ENCODE results near the gene EDEM2.

EDEM2 gene

GRCh38 chr20:35111141-35111888 is 35.8 kb downstream of the EDEM2 start:
- Histone ChIP-seq H3K9me3 (ENCODE audit: control insufficient read depth, insufficient read depth, low read length) (no peaks in the 10 kb centered on the region), H3K4me3 (ENCODE audit: low read length) (no peak overlapping the region), H3K36me3 (ENCODE audit: control insufficient read depth, insufficient read depth, low read length) (0 out of 2 replicates have a peak, but pooled peaks cover 4% of the 10 kb centered on the region), H3K4me1 (ENCODE audit: control insufficient read depth, insufficient read depth, low read length) (no peaks in the 10 kb centered on the region), H3K27ac (ENCODE audit: low read length) (no peak overlapping the region), H3K27me3 (ENCODE audit: control insufficient read depth, insufficient read depth, low read length) (no peaks in the 10 kb centered on the region; the same call in 1 of the 2 replicates)
- WGBS (ENCODE audit: insufficient coverage, insufficient read length), result no CpG with 5 or more reads among the region's 4 CpGs
- no peak for DNase-seq (ENCODE audit: low read depth, low spot score)

DNA sequence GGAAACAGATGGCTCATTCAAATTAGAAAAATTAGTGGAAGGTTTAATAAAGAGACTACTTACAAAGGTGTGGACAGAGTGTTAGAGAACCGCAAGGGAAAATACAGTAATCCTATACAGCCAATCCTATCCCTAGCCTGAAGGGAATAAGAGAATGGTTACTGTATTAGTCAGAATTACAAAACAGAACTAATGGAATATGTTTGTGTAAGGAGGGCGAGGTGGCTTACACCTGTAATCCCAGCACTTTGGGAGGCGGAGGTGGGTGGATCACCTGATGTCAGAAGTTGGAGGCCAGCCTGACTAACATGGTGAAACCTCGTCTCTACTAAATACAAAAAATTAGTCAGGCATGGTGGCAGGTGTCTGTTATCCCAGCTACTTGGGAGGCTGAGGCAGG is 38.2 kb downstream of the EDEM2 start:
- no CpG with 5 or more reads among the region's 4 CpGs for WGBS (ENCODE audit: insufficient coverage, insufficient read length)
- H3K36me3 ChIP-seq (ENCODE audit: control insufficient read depth, insufficient read depth, low read length), result no peaks in the 10 kb centered on the region
- no peaks in the 10 kb centered on the region for H3K9me3 ChIP-seq (ENCODE audit: control insufficient read depth, insufficient read depth, low read length)
- H3K4me3 ChIP-seq (ENCODE audit: low read length), result no peak overlapping the region
- no peak overlapping the region for H3K27ac ChIP-seq (ENCODE audit: low read length)
- H3K27me3 ChIP-seq (ENCODE audit: control insufficient read depth, insufficient read depth, low read length), result no peaks in the 10 kb centered on the region
- no peak for DNase-seq (ENCODE audit: low read depth, low spot score)
- no peaks in the 10 kb centered on the region for H3K4me1 ChIP-seq (ENCODE audit: control insufficient read depth, insufficient read depth, low read length)

DNA sequence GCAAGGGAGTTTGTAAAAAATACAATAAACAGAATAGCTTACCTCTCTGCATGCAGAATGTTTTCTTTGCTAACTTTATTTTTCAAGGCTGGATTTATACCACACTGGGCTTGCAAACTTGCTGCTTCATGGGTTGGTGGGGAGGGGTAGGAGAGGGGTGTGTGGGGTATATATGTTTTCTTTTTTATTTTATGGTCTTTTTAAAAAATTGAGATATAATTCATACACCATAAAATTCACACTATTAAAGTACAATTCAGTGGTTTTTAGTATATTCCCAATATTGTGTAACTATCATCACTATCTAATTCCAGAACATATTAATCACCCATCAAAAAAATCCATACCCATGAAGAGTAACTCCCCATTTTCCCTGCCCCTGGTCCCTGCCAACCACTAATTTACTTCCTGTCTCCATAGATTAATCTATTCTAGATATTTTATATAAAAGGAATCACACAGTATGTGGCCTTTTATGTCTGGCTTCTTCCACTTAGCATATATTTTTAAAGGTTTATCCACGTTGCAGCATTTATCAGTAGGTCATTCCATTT is 40.2 kb downstream of the EDEM2 start:
- Histone ChIP-seq H3K36me3 (ENCODE audit: control insufficient read depth, insufficient read depth, low read length) (no peaks in the 10 kb centered on the region), H3K4me3 (ENCODE audit: low read length) (no peak overlapping the region), H3K27me3 (ENCODE audit: control insufficient read depth, insufficient read depth, low read length) (no peaks in the 10 kb centered on the region), H3K9me3 (ENCODE audit: control insufficient read depth, insufficient read depth, low read length) (no peaks in the 10 kb centered on the region), H3K4me1 (ENCODE audit: control insufficient read depth, insufficient read depth, low read length) (no peaks in the 10 kb centered on the region), H3K27ac (ENCODE audit: low read length) (no peak overlapping the region)
- no CpG with 5 or more reads among the region's 1 CpG for WGBS (ENCODE audit: insufficient coverage, insufficient read length)
- no peak for DNase-seq (ENCODE audit: low read depth, low spot score)

DNA sequence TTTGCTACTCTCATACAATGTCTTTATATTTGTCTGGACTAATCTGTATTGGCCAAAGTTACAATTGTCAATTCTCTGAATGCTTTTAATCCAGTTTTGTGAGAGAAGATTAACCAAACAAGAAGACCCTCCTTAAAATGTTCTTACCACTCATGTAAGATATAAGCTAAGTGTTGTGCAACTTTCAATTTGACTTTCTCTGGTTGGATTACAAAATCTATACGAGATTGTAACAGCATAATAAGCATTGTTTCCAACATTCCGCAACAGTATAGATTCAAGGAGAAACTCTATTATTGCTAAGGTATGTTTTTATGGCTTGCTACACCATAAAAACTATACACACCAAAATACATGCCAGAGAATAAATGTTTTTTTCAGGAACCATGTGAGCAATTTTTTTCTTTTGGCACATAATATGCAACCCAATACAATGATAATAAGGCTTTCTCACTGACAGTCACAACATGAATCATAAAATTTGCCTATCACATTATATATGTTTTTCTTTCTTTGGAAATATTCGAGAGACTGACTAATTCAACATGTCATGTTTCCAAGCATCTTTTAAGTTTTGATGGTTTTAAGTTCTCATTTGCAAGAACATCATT is 42.3 kb downstream of the EDEM2 start:
- no peaks in the 10 kb centered on the region for H3K36me3 ChIP-seq (ENCODE audit: control insufficient read depth, insufficient read depth, low read length)
- no peaks in the 10 kb centered on the region for H3K27me3 ChIP-seq (ENCODE audit: control insufficient read depth, insufficient read depth, low read length)
- no peaks in the 10 kb centered on the region for H3K9me3 ChIP-seq (ENCODE audit: control insufficient read depth, insufficient read depth, low read length)
- DNase-seq (ENCODE audit: low read depth, low spot score), result no peak
- H3K4me3 ChIP-seq (ENCODE audit: low read length), result no peak overlapping the region
- H3K27ac ChIP-seq (ENCODE audit: low read length), result no peak overlapping the region
- no CpG with 5 or more reads among the region's 3 CpGs for WGBS (ENCODE audit: insufficient coverage, insufficient read length)
- H3K4me1 ChIP-seq (ENCODE audit: control insufficient read depth, insufficient read depth, low read length), result no peaks in the 10 kb centered on the region

DNA sequence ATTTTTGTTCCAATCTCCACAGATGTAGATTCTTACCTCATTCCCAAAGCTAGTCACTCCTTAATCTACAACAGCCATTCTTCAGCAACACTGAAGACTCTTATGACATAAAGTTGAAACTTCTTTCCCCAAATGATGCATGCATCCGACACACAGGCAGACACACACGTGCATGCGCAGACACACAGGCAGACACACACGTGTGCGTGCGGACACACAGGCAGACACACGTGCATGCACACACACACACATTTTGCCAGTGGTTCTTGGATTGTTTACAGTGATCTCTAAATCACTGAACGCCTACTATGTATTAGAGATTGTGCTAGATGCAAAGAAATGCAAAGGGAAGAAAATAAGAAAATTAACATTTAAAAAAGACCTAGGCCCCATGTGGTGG is 45.5 kb downstream of the EDEM2 start:
- H3K27me3 ChIP-seq (ENCODE audit: control insufficient read depth, insufficient read depth, low read length), result no peaks in the 10 kb centered on the region
- no peaks in the 10 kb centered on the region for H3K4me1 ChIP-seq (ENCODE audit: control insufficient read depth, insufficient read depth, low read length)
- no peak overlapping the region for H3K27ac ChIP-seq (ENCODE audit: low read length)
- WGBS (ENCODE audit: insufficient coverage, insufficient read length), result no CpG with 5 or more reads among the region's 8 CpGs
- H3K36me3 ChIP-seq (ENCODE audit: control insufficient read depth, insufficient read depth, low read length), result no peaks in the 10 kb centered on the region
- DNase-seq (ENCODE audit: low read depth, low spot score), result no peak
- no peaks in the 10 kb centered on the region for H3K9me3 ChIP-seq (ENCODE audit: control insufficient read depth, insufficient read depth, low read length)
- H3K4me3 ChIP-seq (ENCODE audit: low read length), result no peak overlapping the region

DNA sequence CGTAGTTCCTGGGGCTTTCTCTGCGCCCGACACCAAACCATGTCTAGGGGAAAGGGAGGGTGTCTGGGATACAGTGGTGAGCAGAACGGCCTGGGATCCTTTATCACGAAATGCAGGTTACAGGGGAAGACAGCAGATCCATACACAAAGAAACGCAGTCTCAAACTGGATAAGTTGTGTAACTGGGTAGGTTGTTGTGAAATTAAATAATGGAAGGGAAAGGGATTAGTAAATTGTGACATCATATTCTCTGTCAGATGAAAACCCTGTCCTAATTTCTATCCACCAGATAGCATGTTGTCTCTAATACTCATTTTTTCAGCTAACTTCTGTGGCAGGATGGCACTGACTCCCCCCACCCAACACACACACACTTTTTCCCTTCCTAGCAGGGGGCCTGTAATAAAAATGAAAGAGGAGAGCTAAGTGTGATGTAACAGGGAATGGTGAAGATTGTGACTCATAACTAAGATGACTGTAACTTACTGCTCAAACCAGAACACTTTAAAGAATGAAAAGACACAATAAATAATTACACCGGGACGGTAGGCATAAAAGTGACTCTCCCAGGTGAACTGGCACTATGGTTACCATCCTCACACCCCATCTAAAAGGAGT is 53.8 kb downstream of the EDEM2 start:
- DNase-seq (ENCODE audit: low read depth, low spot score), result no peak
- 0 out of 2 replicates have a peak, but pooled peaks cover 2% of the 10 kb centered on the region for H3K4me1 ChIP-seq (ENCODE audit: control insufficient read depth, insufficient read depth, low read length)
- H3K27ac ChIP-seq (ENCODE audit: low read length), result no peak overlapping the region
- no peaks in the 10 kb centered on the region for H3K9me3 ChIP-seq (ENCODE audit: control insufficient read depth, insufficient read depth, low read length)
- WGBS (ENCODE audit: insufficient coverage, insufficient read length), result no CpG with 5 or more reads among the region's 8 CpGs
- peak overlapping the region; percentile 98; the same call in 1 of the 2 replicates for H3K4me3 ChIP-seq (ENCODE audit: low read length)
- H3K27me3 ChIP-seq (ENCODE audit: control insufficient read depth, insufficient read depth, low read length), result no peaks in the 10 kb centered on the region
- H3K36me3 ChIP-seq (ENCODE audit: control insufficient read depth, insufficient read depth, low read length), result no peaks in the 10 kb centered on the region

GRCh38 chr20:35092524-35093266 is 54.4 kb downstream of the EDEM2 start, which contains the start of gene TRPC4AP:
TSS of gene TRPC4AP (minus strand) at chr20:35092807. CDS start at chr20:35092781, 26 bp downstream.
- Histone ChIP-seq H3K27ac (ENCODE audit: low read length) (no peak within 1 kb of the TSS), H3K27me3 (ENCODE audit: control insufficient read depth, insufficient read depth, low read length) (no peaks in the 10 kb centered on the region), H3K4me1 (ENCODE audit: control insufficient read depth, insufficient read depth, low read length) (0 out of 2 replicates have a peak, but pooled peaks cover 2% of the 10 kb centered on the region), H3K4me3 (ENCODE audit: low read length) (peak within 1 kb of the TSS; percentile 98), H3K9me3 (ENCODE audit: control insufficient read depth, insufficient read depth, low read length) (no peaks in the 10 kb centered on the region), H3K36me3 (ENCODE audit: control insufficient read depth, insufficient read depth, low read length) (no peaks in the 10 kb centered on the region)
- DNase-seq (ENCODE audit: low read depth, low spot score), result peak; percentile 70
- no CpG with 5 or more reads among the region's 69 CpGs for WGBS (ENCODE audit: insufficient coverage, insufficient read length)

GRCh38 chr20:35091816-35092523 is 55.2 kb downstream of the EDEM2 start:
- WGBS (ENCODE audit: insufficient coverage, insufficient read length), result no CpG with 5 or more reads among the region's 28 CpGs
- Histone ChIP-seq H3K4me1 (ENCODE audit: control insufficient read depth, insufficient read depth, low read length) (0 out of 2 replicates have a peak, but pooled peaks cover 2% of the 10 kb centered on the region), H3K36me3 (ENCODE audit: control insufficient read depth, insufficient read depth, low read length) (no peaks in the 10 kb centered on the region), H3K9me3 (ENCODE audit: control insufficient read depth, insufficient read depth, low read length) (no peaks in the 10 kb centered on the region), H3K27me3 (ENCODE audit: control insufficient read depth, insufficient read depth, low read length) (no peaks in the 10 kb centered on the region), H3K4me3 (ENCODE audit: low read length) (peak overlapping the region; percentile 98), H3K27ac (ENCODE audit: low read length) (no peak overlapping the region)
- DNase-seq (ENCODE audit: low read depth, low spot score), result no peak

GRCh38 chr20:35088231-35089145 is 58.6 kb downstream of the EDEM2 start:
- WGBS (ENCODE audit: insufficient coverage, insufficient read length), result 100% methylated on average over 1 of the region's 2 CpGs
- no peaks in the 10 kb centered on the region for H3K36me3 ChIP-seq (ENCODE audit: control insufficient read depth, insufficient read depth, low read length)
- H3K27me3 ChIP-seq (ENCODE audit: control insufficient read depth, insufficient read depth, low read length), result no peaks in the 10 kb centered on the region
- no peak overlapping the region for H3K4me3 ChIP-seq (ENCODE audit: low read length)
- no peaks in the 10 kb centered on the region for H3K9me3 ChIP-seq (ENCODE audit: control insufficient read depth, insufficient read depth, low read length)
- no peak overlapping the region for H3K27ac ChIP-seq (ENCODE audit: low read length)
- DNase-seq (ENCODE audit: low read depth, low spot score), result no peak
- 0 out of 2 replicates have a peak, but pooled peaks cover 2% of the 10 kb centered on the region for H3K4me1 ChIP-seq (ENCODE audit: control insufficient read depth, insufficient read depth, low read length)

All from iPS DF 6.9 (cell line).